Lower leg skin (tissue), 3 donors: ENCODE measurements around the gene PRDM15.

Experiments used
- POLR2A ChIP-seq, 2 donors: fragments of 450-650 bp; IDR thresholded peaks; one replicate each; pipeline ENCODE4 v1.6.1; 2016 to 2017; ENCODE audit warnings: antibody characterized with exemption in 2 of 2, mild to moderate bottlenecking in 1 of 2, moderate library complexity in 1 of 2
- TF ChIP-seq, protein P1 (sequence below), 3 donors: fragments of 450-650 bp; IDR thresholded peaks; one replicate each; pipeline ENCODE4 v1.5.1; 2016; ENCODE audit warnings: antibody characterized with exemption in 3 of 3, mild to moderate bottlenecking in 3 of 3, moderate library complexity in 2 of 3

DNA sequence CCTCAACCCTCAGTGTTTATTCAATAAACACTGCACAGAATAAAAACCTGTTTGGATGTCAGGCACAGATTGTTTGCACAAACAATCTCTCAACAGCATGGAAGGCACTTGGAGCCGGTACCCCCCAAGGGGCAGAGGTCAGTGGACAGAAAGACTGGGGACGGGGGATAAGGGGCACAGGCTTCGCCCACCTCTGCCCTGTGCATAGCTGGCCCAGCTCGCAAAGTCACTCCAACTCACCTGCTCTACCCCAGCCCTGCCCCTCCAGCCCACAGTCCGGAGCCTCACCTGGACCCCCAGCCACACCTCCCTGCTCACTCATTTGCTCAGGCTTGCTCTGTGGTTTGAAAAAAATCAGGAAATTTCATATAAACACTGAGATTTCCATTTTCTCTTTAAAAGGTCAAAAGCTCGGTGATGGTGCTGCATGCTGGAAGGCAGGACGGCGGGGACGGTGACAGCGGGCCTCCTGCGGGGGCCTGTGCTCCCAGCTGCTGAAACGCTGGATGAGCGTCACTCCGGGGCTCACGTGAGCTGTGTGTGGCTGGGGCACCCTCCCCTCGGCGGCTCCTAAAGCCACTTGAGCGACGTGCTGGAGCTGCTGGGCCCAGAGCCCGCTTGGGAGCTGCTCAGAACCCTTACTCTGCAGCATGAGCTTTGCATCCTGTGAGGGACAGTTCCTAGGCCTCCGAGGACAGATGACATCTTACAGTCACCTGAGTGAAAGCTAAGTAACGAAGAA lies 54.5 kb downstream of the PRDM15 start:
- TF ChIP-seq, protein P1, sequence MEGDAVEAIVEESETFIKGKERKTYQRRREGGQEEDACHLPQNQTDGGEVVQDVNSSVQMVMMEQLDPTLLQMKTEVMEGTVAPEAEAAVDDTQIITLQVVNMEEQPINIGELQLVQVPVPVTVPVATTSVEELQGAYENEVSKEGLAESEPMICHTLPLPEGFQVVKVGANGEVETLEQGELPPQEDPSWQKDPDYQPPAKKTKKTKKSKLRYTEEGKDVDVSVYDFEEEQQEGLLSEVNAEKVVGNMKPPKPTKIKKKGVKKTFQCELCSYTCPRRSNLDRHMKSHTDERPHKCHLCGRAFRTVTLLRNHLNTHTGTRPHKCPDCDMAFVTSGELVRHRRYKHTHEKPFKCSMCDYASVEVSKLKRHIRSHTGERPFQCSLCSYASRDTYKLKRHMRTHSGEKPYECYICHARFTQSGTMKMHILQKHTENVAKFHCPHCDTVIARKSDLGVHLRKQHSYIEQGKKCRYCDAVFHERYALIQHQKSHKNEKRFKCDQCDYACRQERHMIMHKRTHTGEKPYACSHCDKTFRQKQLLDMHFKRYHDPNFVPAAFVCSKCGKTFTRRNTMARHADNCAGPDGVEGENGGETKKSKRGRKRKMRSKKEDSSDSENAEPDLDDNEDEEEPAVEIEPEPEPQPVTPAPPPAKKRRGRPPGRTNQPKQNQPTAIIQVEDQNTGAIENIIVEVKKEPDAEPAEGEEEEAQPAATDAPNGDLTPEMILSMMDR (IDR thresholded peaks at IDR 0.05) = no peak
- no peak for TF ChIP-seq POLR2A (IDR thresholded peaks at IDR 0.05)
